HCT116 (cell line): ENCODE data around the gene NET1. TPM values are rescaled to one million over a fixed set of nuclear protein-coding genes. Genes with fewer than 3 reads are reported as not detected.

Experiments
- ATAC-seq: fragments of 200-7000 bp; cut with Tn5 transposase; 2 replicates; pipeline ENCODE4 v1.9.1; 2020; ENCODE audit warnings: mild to moderate bottlenecking, moderate library complexity
- BruUV-seq: library from RNA; stranded (reverse); fragments of 400-500 nt; replicated peaks from 2 replicates; lab custom pipeline; 2021; lab: Mats Ljungman, UMichigan
- CTCF ChIA-PET: fragments of 300-600 bp; sonication (Branson Sonifier 250); formaldehyde crosslinking; loops from one replicate; lab custom pipeline; 2021; ENCODE audit warnings: antibody characterized with exemption; lab: Charles Lee
- POLR2A ChIA-PET: fragments of 300-600, 350-600 bp; sonication (Branson Sonifier 250); formaldehyde crosslinking; loops from one replicate; lab custom pipeline; 2021; ENCODE audit warnings: antibody characterized with exemption; lab: Charles Lee
- RAD21 ChIA-PET, 2 experiments: fragments of 300-600 bp; sonication (Branson Sonifier 250); formaldehyde crosslinking; loops; one replicate each; lab custom pipeline; 2023; ENCODE audit warnings: low total read pairs in 2 of 2; ENCODE audit not compliant: uncharacterized antibody in 2 of 2, unreplicated experiment in 2 of 2, low non-redundant PET in 1 of 2; lab: Charles Lee
- DNase-seq: peaks from one replicate; pipeline ENCODE4 v3.0.0-alpha.2; 2010; ENCODE audit warnings: low read depth, low spot score
- H2AFZ ChIP-seq: fragments of 200-600 bp; shearing (Covaris generic), sonication (generic); 2 replicates; pipeline ENCODE4 v1.6.1; 2017; ENCODE audit warnings: low read depth, mixed run types, mixed read lengths, antibody characterized with exemption, low read length; ENCODE audit not compliant: poor library complexity, severe bottlenecking
- H3K27ac ChIP-seq: 2 replicates; pipeline ENCODE4 v1.5.1; 2012; ENCODE audit warnings: low read depth, low read length
- H3K27me3 ChIP-seq: fragments of 200-600 bp; sonication (generic); 2 replicates; pipeline ENCODE4 v1.6.1; 2016; ENCODE audit warnings: mixed run types, low read length, mixed read lengths; ENCODE audit not compliant: insufficient read depth
- H3K36me3 ChIP-seq, 2 experiments: fragments of 200-500 bp in 1 of 2; fragments of 200-600 bp in 1 of 2; sonication (Bioruptor generic) in 1 of 2; sonication (generic) in 1 of 2; 2 replicates each; pipeline versions ENCODE4 v1.5.1 to v1.6.1; 2014 to 2016; ENCODE audit warnings: low read length in 2 of 2, inconsistent platforms in 1 of 2, mixed read lengths in 1 of 2, mixed run types in 1 of 2; ENCODE audit not compliant: insufficient read depth in 2 of 2, control insufficient read depth in 1 of 2
- H3K4me1 ChIP-seq, 2 experiments: fragments of 200-600 bp in 1 of 2; sonication (generic) in 1 of 2; 2 replicates each; pipeline versions ENCODE4 v1.5.1 to v1.6.1; 2012 to 2017; ENCODE audit warnings: low read length in 2 of 2, inconsistent platforms in 1 of 2, mild to moderate bottlenecking in 1 of 2, mixed read lengths in 1 of 2, mixed run types in 1 of 2, moderate library complexity in 1 of 2; ENCODE audit not compliant: insufficient read depth in 2 of 2, control insufficient read depth in 1 of 2
- H3K4me2 ChIP-seq: fragments of 200-600 bp; sonication (generic); 2 replicates; pipeline ENCODE4 v1.6.1; 2017; ENCODE audit warnings: mixed run types, low read length, mixed read lengths
- H3K4me3 ChIP-seq, 2 experiments: fragments of 200-600 bp in 1 of 2; sonication (generic) in 1 of 2; replicated peaks in 1 of 2; 2 replicates each; pipeline ENCODE4 v1.5.1; 2011 to 2016; ENCODE audit warnings: low read length in 2 of 2, control low read depth in 1 of 2, low read depth in 1 of 2, mild to moderate bottlenecking in 1 of 2, mixed read lengths in 1 of 2, mixed run types in 1 of 2
- H3K79me2 ChIP-seq: fragments of 200-600 bp; sonication (generic); 2 replicates; pipeline ENCODE4 v1.6.1; 2017; ENCODE audit warnings: mild to moderate bottlenecking, mixed run types, low read length, moderate library complexity, mixed read lengths; ENCODE audit not compliant: insufficient read depth
- H3K9ac ChIP-seq: fragments of 200-600 bp; sonication (generic); 2 replicates; pipeline ENCODE4 v1.6.1; 2016; ENCODE audit warnings: low read length, mixed read lengths
- H3K9me2 ChIP-seq: fragments of 200-600 bp; sonication (generic), shearing (Covaris generic); 2 replicates; pipeline ENCODE4 v1.6.1; 2017; ENCODE audit warnings: mixed run types, mild to moderate bottlenecking, moderate library complexity; ENCODE audit not compliant: insufficient read depth
- H3K9me3 ChIP-seq, 2 experiments: fragments of 200-500 bp in 1 of 2; fragments of 200-600 bp in 1 of 2; sonication (Bioruptor generic) in 1 of 2; sonication (generic) in 1 of 2; 2 replicates each; pipeline ENCODE4 v1.6.1; 2014 to 2017; ENCODE audit warnings: low read length in 2 of 2, mixed read lengths in 2 of 2, inconsistent platforms in 1 of 2, low read depth in 1 of 2, mild to moderate bottlenecking in 1 of 2, mixed run types in 1 of 2, moderate library complexity in 1 of 2; ENCODE audit not compliant: control insufficient read depth in 1 of 2, insufficient read depth in 1 of 2
- H4K20me1 ChIP-seq: fragments of 200-600 bp; sonication (generic), shearing (Covaris generic); 2 replicates; pipeline ENCODE4 v1.6.1; 2017; ENCODE audit warnings: mixed run types, mild to moderate bottlenecking, moderate library complexity; ENCODE audit not compliant: insufficient read depth
- CBX3 ChIP-seq: IDR thresholded peaks from 2 replicates; pipeline ENCODE4 v1.6.1; 2012; ENCODE audit warnings: low read depth
- CEBPB ChIP-seq: IDR thresholded peaks from 2 replicates; pipeline ENCODE4 v1.6.1; 2012; ENCODE audit warnings: low read depth
- EGR1 ChIP-seq: IDR thresholded peaks from 2 replicates; pipeline ENCODE4 v1.6.1; 2012; ENCODE audit warnings: low read depth
- EZH2 ChIP-seq: fragments of 200-600 bp; sonication (generic); IDR thresholded peaks from 2 replicates; pipeline ENCODE4 v1.6.1; 2017; ENCODE audit warnings: antibody characterized with exemption, mixed run types
- FOSL1 ChIP-seq: IDR thresholded peaks from 2 replicates; pipeline ENCODE4 v1.6.1; 2012; ENCODE audit warnings: low read depth
- POLR2A ChIP-seq: IDR thresholded peaks from 2 replicates; pipeline ENCODE4 v1.7.0; 2011; ENCODE audit warnings: borderline replicate concordance; ENCODE audit not compliant: insufficient read depth, insufficient read length; ENCODE audit errors: extremely low read depth
- POLR2AphosphoS5 ChIP-seq: IDR thresholded peaks from 2 replicates; pipeline ENCODE4 v1.6.1; 2011; ENCODE audit warnings: mild to moderate bottlenecking, low read depth, low read length, moderate library complexity
- SIN3A ChIP-seq: IDR thresholded peaks from 2 replicates; pipeline ENCODE4 v1.6.1; 2012; ENCODE audit warnings: low read depth
- SP1 ChIP-seq: IDR thresholded peaks from 2 replicates; pipeline ENCODE4 v1.6.1; 2012; ENCODE audit warnings: low read depth
- SRF ChIP-seq: IDR thresholded peaks from 2 replicates; pipeline ENCODE4 v1.6.1; 2012; ENCODE audit warnings: low read depth
- TCF7L2 ChIP-seq: IDR thresholded peaks from 2 replicates; pipeline ENCODE4 v1.7.0; 2011; ENCODE audit warnings: borderline replicate concordance, inconsistent platforms; ENCODE audit not compliant: insufficient read depth, insufficient read length; ENCODE audit errors: extremely low read depth
- YY1 ChIP-seq: IDR thresholded peaks from 2 replicates; pipeline ENCODE4 v1.6.1; 2011; ENCODE audit warnings: low read length, low read depth, moderate library complexity, mild to moderate bottlenecking; ENCODE audit not compliant: insufficient replicate concordance; ENCODE audit errors: extremely low read depth
- ZFX ChIP-seq: fragments of 450-650 bp; IDR thresholded peaks from 2 replicates; pipeline ENCODE4 v1.6.1; 2017
- ZNF274 ChIP-seq: fragments of 200-500 bp; sonication (Bioruptor generic); IDR thresholded peaks from 2 replicates; pipeline ENCODE4 v1.6.1; 2014; ENCODE audit warnings: mild to moderate bottlenecking, low read depth, low read length, inconsistent platforms
- intact Hi-C: fragments of 100-400 bp; cut with micrococcal nuclease; formaldehyde crosslinking; loops from 2 replicates; pipeline ENCODE4 v1.10.0; 2022
- total RNA-seq: library from RNA; stranded (reverse); gene quantifications from one replicate; pipeline ENCODE4 v1.2.1, GENCODE V29; 2021; ENCODE audit not compliant: unreplicated experiment
- TF ChIP-seq, protein P1 (sequence below), 3 experiments: fragments of 200-600 bp in 1 of 3; sonication (generic) in 1 of 3; IDR thresholded peaks in 2 of 3; conservative IDR thresholded peaks in 1 of 3; 2 replicates each; pipeline ENCODE4 v1.5.1; 2012 to 2017; ENCODE audit warnings: low read depth in 2 of 3, low read length in 2 of 3, antibody characterized with exemption in 1 of 3, borderline replicate concordance in 1 of 3, control low read depth in 1 of 3, mild to moderate bottlenecking in 1 of 3, mixed read lengths in 1 of 3, mixed run types in 1 of 3, moderate library complexity in 1 of 3; ENCODE audit not compliant: insufficient read depth in 1 of 3
- TF ChIP-seq, protein P2 (sequence below): IDR thresholded peaks from 2 replicates; pipeline ENCODE4 v1.6.1; 2011; ENCODE audit warnings: mild to moderate bottlenecking, low read length, moderate library complexity; ENCODE audit not compliant: insufficient replicate concordance; ENCODE audit errors: extremely low read depth

NET1 gene
- total RNA-seq, 1 experiment from 2014 or later = 51.2 TPM

GRCh38 chr10:5500162-5500670, 87.9 kb downstream of the NET1 start (continued):
- no peak for TF ChIP-seq EGR1
- no peak for TF ChIP-seq SIN3A
- no peak for TF ChIP-seq POLR2AphosphoS5
- TF ChIP-seq SP1 = no peak
- TF ChIP-seq, protein P1, sequence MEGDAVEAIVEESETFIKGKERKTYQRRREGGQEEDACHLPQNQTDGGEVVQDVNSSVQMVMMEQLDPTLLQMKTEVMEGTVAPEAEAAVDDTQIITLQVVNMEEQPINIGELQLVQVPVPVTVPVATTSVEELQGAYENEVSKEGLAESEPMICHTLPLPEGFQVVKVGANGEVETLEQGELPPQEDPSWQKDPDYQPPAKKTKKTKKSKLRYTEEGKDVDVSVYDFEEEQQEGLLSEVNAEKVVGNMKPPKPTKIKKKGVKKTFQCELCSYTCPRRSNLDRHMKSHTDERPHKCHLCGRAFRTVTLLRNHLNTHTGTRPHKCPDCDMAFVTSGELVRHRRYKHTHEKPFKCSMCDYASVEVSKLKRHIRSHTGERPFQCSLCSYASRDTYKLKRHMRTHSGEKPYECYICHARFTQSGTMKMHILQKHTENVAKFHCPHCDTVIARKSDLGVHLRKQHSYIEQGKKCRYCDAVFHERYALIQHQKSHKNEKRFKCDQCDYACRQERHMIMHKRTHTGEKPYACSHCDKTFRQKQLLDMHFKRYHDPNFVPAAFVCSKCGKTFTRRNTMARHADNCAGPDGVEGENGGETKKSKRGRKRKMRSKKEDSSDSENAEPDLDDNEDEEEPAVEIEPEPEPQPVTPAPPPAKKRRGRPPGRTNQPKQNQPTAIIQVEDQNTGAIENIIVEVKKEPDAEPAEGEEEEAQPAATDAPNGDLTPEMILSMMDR (IDR thresholded peaks at IDR 0.05 in 2 of 3, conservative IDR thresholded peaks at IDR 0.05 in 1 of 3; ENCODE audit: borderline replicate concordance in 1 of 3, insufficient read depth in 1 of 3, low read depth in 2 of 3, low read length in 2 of 3) = no peak
- TF ChIP-seq TCF7L2 = no peak
- TF ChIP-seq SRF = no peak

DNA sequence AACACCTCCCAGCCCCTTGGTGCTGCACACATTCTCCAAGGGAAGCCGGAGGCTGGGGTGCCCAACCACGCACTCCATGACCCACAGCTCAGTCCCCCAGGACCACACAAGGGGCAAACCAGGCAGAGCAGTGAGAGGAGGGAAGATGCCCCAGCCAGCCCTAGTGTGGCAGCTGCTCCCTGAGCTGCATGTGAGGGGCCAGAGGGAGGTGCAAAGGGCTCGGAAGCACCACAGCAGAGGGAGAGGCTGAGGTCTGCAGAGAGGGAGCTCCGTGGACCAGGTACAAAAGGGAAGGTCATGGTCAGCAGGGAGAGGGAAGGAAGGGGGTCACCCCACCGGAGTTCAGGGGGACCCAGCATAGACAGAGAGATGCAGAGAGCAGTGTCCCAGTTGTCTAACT, 88.6 kb downstream of the NET1 start:
- no peak overlapping the region for H3K4me2 ChIP-seq
- no peaks in the 10 kb centered on the region for H3K36me3 ChIP-seq
- DNase-seq (no peak), ATAC-seq (no peak)
- no peak for TF ChIP-seq CEBPB
- TF ChIP-seq EGR1 = no peak
- no peak for TF ChIP-seq YY1
- no peak for TF ChIP-seq EZH2
- TF ChIP-seq CBX3 = no peak
- TF ChIP-seq SP1 = no peak
- TF ChIP-seq POLR2A = no peak
- TF ChIP-seq POLR2AphosphoS5 = no peak
- TF ChIP-seq ZFX = no peak
- no peak for TF ChIP-seq ZNF274
- TF ChIP-seq FOSL1 = no peak
- TF ChIP-seq, protein P2, sequence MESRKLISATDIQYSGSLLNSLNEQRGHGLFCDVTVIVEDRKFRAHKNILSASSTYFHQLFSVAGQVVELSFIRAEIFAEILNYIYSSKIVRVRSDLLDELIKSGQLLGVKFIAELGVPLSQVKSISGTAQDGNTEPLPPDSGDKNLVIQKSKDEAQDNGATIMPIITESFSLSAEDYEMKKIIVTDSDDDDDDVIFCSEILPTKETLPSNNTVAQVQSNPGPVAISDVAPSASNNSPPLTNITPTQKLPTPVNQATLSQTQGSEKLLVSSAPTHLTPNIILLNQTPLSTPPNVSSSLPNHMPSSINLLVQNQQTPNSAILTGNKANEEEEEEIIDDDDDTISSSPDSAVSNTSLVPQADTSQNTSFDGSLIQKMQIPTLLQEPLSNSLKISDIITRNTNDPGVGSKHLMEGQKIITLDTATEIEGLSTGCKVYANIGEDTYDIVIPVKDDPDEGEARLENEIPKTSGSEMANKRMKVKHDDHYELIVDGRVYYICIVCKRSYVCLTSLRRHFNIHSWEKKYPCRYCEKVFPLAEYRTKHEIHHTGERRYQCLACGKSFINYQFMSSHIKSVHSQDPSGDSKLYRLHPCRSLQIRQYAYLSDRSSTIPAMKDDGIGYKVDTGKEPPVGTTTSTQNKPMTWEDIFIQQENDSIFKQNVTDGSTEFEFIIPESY = no peak
- H3K9ac ChIP-seq = no peak overlapping the region
- CTCF ChIA-PET = no interaction called here
- H3K79me2 ChIP-seq = no peaks in the 10 kb centered on the region
- H2AFZ ChIP-seq = no peak overlapping the region
- RAD21 ChIA-PET = no interaction called here
- H3K27ac ChIP-seq = no peak overlapping the region
- intact Hi-C loops = no loop called here
- H3K4me3 ChIP-seq = no peak overlapping the region
- H3K9me3 ChIP-seq = no peaks in the 10 kb centered on the region
- POLR2A ChIA-PET = no interaction called here
- BruUV-seq = no TSS peak
- peaks cover 32% of the 10 kb centered on the region; the same call in 1 of the 2 replicates for H3K27me3 ChIP-seq
- H4K20me1 ChIP-seq = no peaks in the 10 kb centered on the region
- no peaks in the 10 kb centered on the region for H3K9me2 ChIP-seq
- H3K4me1 ChIP-seq = peaks cover 0 to 3% of the 10 kb centered on the region in 2 experiments; a peak in 1 of 4 replicates
